ENCODE measurements around the gene MRPL24. TPM values are rescaled to one million over a fixed set of nuclear protein-coding genes. Genes with fewer than 3 reads are reported as not detected.
A peak's percentile ranks its signal among the peaks of the same experiment; 100 is the strongest.

MRPL24 gene
- total RNA-seq, 2 experiments from 2014 or later = 40.3 to 43.8 TPM

GRCh38 chr1:156756355-156756754 is 15.5 kb upstream of the MRPL24 start:
- peaks cover 18% of the 10 kb centered on the region for H3K4me1 Mint-ChIP-seq
- no peak overlapping the region for H3K27ac Mint-ChIP-seq
- no peaks in the 10 kb centered on the region for H3K9me3 Mint-ChIP-seq
- DNase-seq = no peak
- no peaks in the 10 kb centered on the region for H3K36me3 Mint-ChIP-seq (ENCODE audit: low read depth)
- no peaks in the 10 kb centered on the region for H3K27me3 Mint-ChIP-seq
- ChIA-PET POLR2A (interaction anchor here (0.7 to 2.0 kb wide), 3 partner anchors 11 to 392 kb away, joined by 3 to 8 read pairs (median 5); partner anchors contain the start of gene PRCC), CTCF (interaction anchor here (0.7 to 2.9 kb wide), 7 partner anchors 9 to 134 kb away, joined by 3 to 32 read pairs (median 3); partner anchors contain the start of genes METTL25B and PRCC)
- no peak overlapping the region for H3K4me3 Mint-ChIP-seq

- Mint-ChIP-seq H3K9me3 (no peaks in the 10 kb centered on the region), H3K4me3 (no peak overlapping the region), H3K4me1 (peaks cover 18% of the 10 kb centered on the region), H3K27me3 (no peaks in the 10 kb centered on the region), H3K27ac (no peak overlapping the region), H3K36me3 (ENCODE audit: low read depth) (peaks cover 2% of the 10 kb centered on the region)
- no peak for DNase-seq
- ChIA-PET CTCF (interaction anchor here (1.7 to 2.9 kb wide), 2 partner anchors 12 to 29 kb away, joined by 7 to 32 read pairs; partner anchors contain the start of genes METTL25B and PRCC), POLR2A (no interaction called here)
Measured at GRCh38 chr1:156755527-156755950, 14.7 kb upstream of the MRPL24 start.

- Mint-ChIP-seq H3K4me1 (peaks cover 20% of the 10 kb centered on the region), H3K27ac (no peak overlapping the region), H3K27me3 (no peaks in the 10 kb centered on the region), H3K4me3 (no peak overlapping the region), H3K36me3 (ENCODE audit: low read depth) (peaks cover 15% of the 10 kb centered on the region), H3K9me3 (no peaks in the 10 kb centered on the region)
- ChIA-PET CTCF (no interaction called here), POLR2A (interaction anchor here (1.1 kb wide), 1 partner anchor 13 kb away, joined by 4 read pairs; the partner anchor contains the start of gene PRCC)
- DNase-seq = no peak
Measured at GRCh38 chr1:156754219-156754618, 13.3 kb upstream of the MRPL24 start.

- no peaks in the 10 kb centered on the region for H3K9me3 Mint-ChIP-seq
- H3K27me3 Mint-ChIP-seq = no peaks in the 10 kb centered on the region
- DNase-seq = no peak
- peaks cover 26% of the 10 kb centered on the region for H3K36me3 Mint-ChIP-seq (ENCODE audit: low read depth)
- ChIA-PET POLR2A (interaction anchor here (1.0 to 4.7 kb wide), 14 partner anchors 8 to 249 kb away, joined by 3 to 134 read pairs (median 7); partner anchors contain the start of genes ISG20L2, METTL25B, MRPL24 and NTRK1), CTCF (interaction anchor here (1.0 to 4.8 kb wide), 8 partner anchors 11 to 139 kb away, joined by 3 to 69 read pairs (median 6); partner anchors contain the start of genes ISG20L2, METTL25B, MRPL24 and NTRK1)
- H3K27ac Mint-ChIP-seq = peak overlapping the region; percentile 89
- peak overlapping the region; percentile 96 for H3K4me3 Mint-ChIP-seq
- peaks cover 31% of the 10 kb centered on the region for H3K4me1 Mint-ChIP-seq
Measured at GRCh38 chr1:156752843-156753482, 12.1 kb upstream of the MRPL24 start.

GRCh38 chr1:156751757-156752481 is 11.0 kb upstream of the MRPL24 start:
- Mint-ChIP-seq H3K4me3 (peak overlapping the region; percentile 96), H3K27me3 (no peaks in the 10 kb centered on the region), H3K27ac (peak overlapping the region; percentile 89), H3K4me1 (peaks cover 40% of the 10 kb centered on the region), H3K9me3 (no peaks in the 10 kb centered on the region), H3K36me3 (ENCODE audit: low read depth) (peaks cover 30% of the 10 kb centered on the region)
- ChIA-PET POLR2A (interaction anchor here (0.5 to 4.7 kb wide), 27 partner anchors 9 to 469 kb away, joined by 3 to 134 read pairs (median 4); partner anchors contain the start of genes CRABP2, ISG20L2, METTL25B and MRPL24), CTCF (interaction anchor here (0.9 to 4.8 kb wide), 11 partner anchors 9 to 251 kb away, joined by 3 to 69 read pairs (median 4); partner anchors contain the start of genes ISG20L2, MEF2D, METTL25B and MRPL24)
- peak; percentile 98 for DNase-seq

- Mint-ChIP-seq H3K4me3 (peak within 1 kb of the TSS; percentile 96), H3K36me3 (ENCODE audit: low read depth) (peaks cover 30% of the 10 kb centered on the region), H3K4me1 (peaks cover 45% of the 10 kb centered on the region), H3K27ac (peak within 1 kb of the TSS; percentile 95), H3K9me3 (no peaks in the 10 kb centered on the region), H3K27me3 (no peaks in the 10 kb centered on the region)
- no peak for DNase-seq
- ChIA-PET CTCF (interaction anchor here (1.0 to 4.8 kb wide), 8 partner anchors 9 to 250 kb away, joined by 3 to 69 read pairs (median 4); partner anchors contain the start of genes ISG20L2, MEF2D, METTL25B and MRPL24), POLR2A (interaction anchor here (0.5 to 4.7 kb wide), 25 partner anchors 10 to 469 kb away, joined by 3 to 134 read pairs (median 4); partner anchors contain the start of genes CRABP2, ISG20L2, METTL25B and MRPL24)
Measured at GRCh38 chr1:156751451-156751756, 10.5 kb upstream of the MRPL24 start, which contains the start of gene HDGF. TSS of gene HDGF (minus strand) at chr1:156751675. CDS start at chr1:156751429, 246 bp downstream.

- Mint-ChIP-seq H3K36me3 (ENCODE audit: low read depth) (peaks cover 34% of the 10 kb centered on the region), H3K9me3 (no peaks in the 10 kb centered on the region)
- CTCF ChIA-PET = interaction anchor here (1.0 to 4.8 kb wide), 6 partner anchors 9 to 250 kb away, joined by 3 to 69 read pairs (median 4); partner anchors contain the start of genes ISG20L2, MEF2D, METTL25B and MRPL24
Measured at GRCh38 chr1:156750711-156751450, 10.0 kb upstream of the MRPL24 start.

GRCh38 chr1:156750191-156750672 is 9.3 kb upstream of the MRPL24 start:
- Mint-ChIP-seq H3K9me3 (no peaks in the 10 kb centered on the region), H3K4me1 (peaks cover 57% of the 10 kb centered on the region), H3K27me3 (no peaks in the 10 kb centered on the region), H3K4me3 (peak overlapping the region; percentile 94), H3K27ac (peak overlapping the region; percentile 95), H3K36me3 (ENCODE audit: low read depth) (peaks cover 40% of the 10 kb centered on the region)
- no peak for DNase-seq
- ChIA-PET CTCF (interaction anchor here (2.3 to 4.8 kb wide), 2 partner anchors 9 to 23 kb away, joined by 11 to 69 read pairs; partner anchors contain the start of genes ISG20L2, METTL25B and MRPL24), POLR2A (interaction anchor here (1.1 to 4.7 kb wide), 7 partner anchors 9 to 58 kb away, joined by 3 to 134 read pairs (median 4); partner anchors contain the start of genes ISG20L2, METTL25B and MRPL24)

More at GRCh38 chr1:156750711-156751450, 10.0 kb upstream of the MRPL24 start:
- no peaks in the 10 kb centered on the region for H3K27me3 Mint-ChIP-seq
- H3K4me1 Mint-ChIP-seq = peaks cover 51% of the 10 kb centered on the region
- peak overlapping the region; percentile 94 for H3K4me3 Mint-ChIP-seq
- POLR2A ChIA-PET = interaction anchor here (0.5 to 4.7 kb wide), 22 partner anchors 9 to 468 kb away, joined by 3 to 134 read pairs (median 4); partner anchors contain the start of genes ISG20L2, METTL25B, MRPL24 and NTRK1
- H3K27ac Mint-ChIP-seq = peak overlapping the region; percentile 95
- DNase-seq = peak; percentile 45

- Mint-ChIP-seq H3K27me3 (no peaks in the 10 kb centered on the region), H3K36me3 (ENCODE audit: low read depth) (peaks cover 47% of the 10 kb centered on the region), H3K9me3 (no peaks in the 10 kb centered on the region), H3K4me1 (peaks cover 63% of the 10 kb centered on the region), H3K4me3 (peak overlapping the region; percentile 94), H3K27ac (peak overlapping the region; percentile 95)
- CTCF ChIA-PET = interaction anchor here (4.8 kb wide), 1 partner anchor 22 kb away, joined by 69 read pairs; the partner anchor contains the start of genes ISG20L2 and METTL25B
- POLR2A ChIA-PET = interaction anchor here (1.1 to 4.7 kb wide), 3 partner anchors 8 to 22 kb away, joined by 3 to 134 read pairs (median 107); partner anchors contain the start of genes ISG20L2, METTL25B and MRPL24
- no peak for DNase-seq
Measured at GRCh38 chr1:156749419-156750118, 8.7 kb upstream of the MRPL24 start.

GRCh38 chr1:156748670-156749418 is 8.0 kb upstream of the MRPL24 start:
- H3K4me3 Mint-ChIP-seq = peak overlapping the region; percentile 94
- H3K9me3 Mint-ChIP-seq = no peaks in the 10 kb centered on the region
- no peaks in the 10 kb centered on the region for H3K27me3 Mint-ChIP-seq
- ChIA-PET CTCF (interaction anchor here (3.6 kb wide), 1 partner anchor 22 kb away, joined by 27 read pairs; the partner anchor contains the start of genes ISG20L2 and METTL25B), POLR2A (interaction anchor here (1.5 to 4.9 kb wide), 4 partner anchors 7 to 59 kb away, joined by 4 to 134 read pairs (median 73); partner anchors contain the start of genes ISG20L2, METTL25B and MRPL24)
- peak overlapping the region; percentile 95 for H3K27ac Mint-ChIP-seq
- peaks cover 51% of the 10 kb centered on the region for H3K36me3 Mint-ChIP-seq (ENCODE audit: low read depth)
- no peak for DNase-seq
- peaks cover 66% of the 10 kb centered on the region for H3K4me1 Mint-ChIP-seq

Measured in activated CD4-positive, alpha-beta memory T cell treated with anti-CD3 and anti-CD28 coated beads, Interleukin-2, amount 10 ng/mL, durations not matched to agents 7 days and 5 days (primary cell).